ENCODE data around the gene LITAFD. TPM values are rescaled to one million over a fixed set of nuclear protein-coding genes. Genes with fewer than 3 reads are reported as not detected.
"Not testable (repeated sequence)": the region's sequence is repeated elsewhere in the genome, so short reads cannot be mapped to it uniquely, and the experiment has no call there.

LITAFD gene
- not detected for total RNA-seq

GRCh38 chr16:8882041-8882617, at the start of gene LITAFD:
TSS of gene LITAFD (plus strand) at chr16:8882351. CDS start at chr16:8884356, 2,005 bp downstream.
- no peak for DNase-seq

- no peak for DNase-seq
These were observed 49.4 kb upstream of the LITAFD start for GRCh38 chr16:8832717-8833105.

GRCh38 chr16:8836797-8837196, 45.4 kb upstream of the LITAFD start:
- not testable (repeated sequence) for DNase-seq

GRCh38 chr16:8837594-8837993, 44.6 kb upstream of the LITAFD start:
- DNase-seq, result not testable (repeated sequence)

DNA sequence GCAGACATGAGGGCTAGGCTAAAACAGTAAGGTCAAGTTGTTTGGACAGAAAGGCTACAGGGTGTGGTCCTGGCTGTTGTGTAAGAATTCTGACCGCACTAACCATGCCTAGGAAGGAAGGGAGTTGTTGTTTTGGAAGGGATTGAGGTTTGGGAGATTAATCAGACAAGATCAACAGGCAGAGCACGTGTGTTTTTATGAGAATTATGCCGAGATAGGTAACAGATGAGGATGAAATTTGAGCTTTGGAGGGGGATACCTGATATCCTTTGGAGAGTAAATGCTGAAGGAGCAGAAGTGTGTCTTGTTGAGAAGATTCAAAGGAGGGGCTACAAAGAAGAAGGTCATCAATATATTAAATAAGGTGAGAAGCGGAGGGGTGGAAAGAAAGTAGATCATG, 40.1 kb upstream of the LITAFD start:
- not testable (repeated sequence) for DNase-seq

GRCh38 chr16:8843296-8843695, 38.9 kb upstream of the LITAFD start:
- DNase-seq, result not testable (repeated sequence)

- DNase-seq, result no peak
These were observed 36.4 kb upstream of the LITAFD start for GRCh38 chr16:8845699-8846298.

DNA sequence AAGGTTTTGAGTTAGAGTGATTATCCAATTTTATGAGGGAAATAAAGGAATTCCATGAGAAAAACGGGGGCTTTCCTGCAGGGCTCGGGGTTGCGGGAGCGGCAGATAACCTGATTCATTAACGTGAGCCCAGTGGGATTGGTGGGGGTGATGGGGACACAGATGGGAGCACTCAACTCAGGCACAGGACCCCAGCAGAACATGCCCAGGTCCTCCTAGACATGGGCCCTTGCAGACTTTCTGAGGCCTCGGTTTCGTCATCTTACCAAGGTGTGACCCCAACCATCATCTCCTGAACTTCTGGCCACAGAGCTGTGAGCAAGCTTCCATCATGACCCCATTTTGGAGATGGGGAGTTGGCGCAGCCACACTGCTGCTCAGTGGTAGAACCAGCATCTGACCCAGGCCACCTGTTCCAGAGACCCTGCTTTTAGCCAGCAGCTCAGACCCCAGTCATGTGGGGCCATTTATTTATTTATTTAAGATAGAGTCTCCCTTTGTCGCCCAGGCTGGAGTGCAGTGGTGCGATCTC, 35.7 kb upstream of the LITAFD start:
- DNase-seq, result no peak

GRCh38 chr16:8847145-8847544, 35.0 kb upstream of the LITAFD start:
- DNase-seq, result no peak

GRCh38 chr16:8847623-8848022, 34.5 kb upstream of the LITAFD start:
- DNase-seq, result no peak

GRCh38 chr16:8848231-8848938, 33.8 kb upstream of the LITAFD start:
- no peak for DNase-seq

DNA sequence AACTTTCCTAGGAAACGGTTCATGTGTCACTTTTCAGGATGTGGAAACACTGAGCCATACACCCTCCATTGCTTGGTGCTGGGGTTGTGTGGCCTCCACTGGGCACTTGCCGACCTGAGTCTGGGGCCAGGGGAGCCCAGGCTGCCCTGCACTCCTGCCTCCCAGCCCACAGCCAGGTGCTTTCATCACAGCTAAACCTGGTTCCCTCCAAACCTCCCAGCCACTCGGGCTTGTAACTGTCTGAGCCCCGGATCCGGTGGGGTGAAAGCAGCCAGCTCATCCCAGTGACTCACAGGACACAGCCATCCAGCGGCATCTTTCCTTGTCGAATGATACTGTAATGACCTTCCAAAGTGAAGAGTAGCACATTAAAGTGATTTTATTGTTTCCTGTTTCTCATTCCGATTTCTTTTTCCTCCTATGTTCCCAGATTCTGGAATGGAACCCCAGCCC, 33.2 kb upstream of the LITAFD start:
- no peak for DNase-seq

DNA sequence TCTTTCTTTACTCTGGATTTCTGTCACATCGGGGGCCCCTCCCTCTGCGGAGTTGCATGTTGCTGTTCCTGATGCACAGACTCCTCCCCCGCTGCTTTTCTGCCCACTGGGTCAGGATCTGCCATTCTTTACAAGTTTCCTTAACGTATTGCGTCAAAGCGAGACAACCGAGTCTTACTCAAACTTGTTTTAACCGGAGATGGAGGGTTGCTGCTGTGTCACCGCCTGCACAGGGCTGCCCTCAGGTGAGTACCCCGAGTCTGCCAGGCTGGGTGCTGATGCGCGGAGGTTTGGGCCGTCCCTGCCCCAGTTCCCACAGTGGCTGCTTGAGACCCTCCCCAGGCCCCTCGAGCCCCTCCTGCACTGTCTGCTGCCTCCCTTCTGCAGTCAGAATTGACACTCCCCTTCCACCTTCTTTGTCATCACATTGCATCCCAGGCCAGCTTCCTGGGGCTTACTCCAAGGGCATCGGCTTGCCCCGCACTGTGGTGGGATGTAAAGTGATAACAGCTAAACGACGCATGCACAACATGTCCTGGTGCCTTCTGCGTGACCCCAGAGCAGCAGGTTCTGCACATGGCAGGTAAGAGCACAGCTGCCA, 32.6 kb upstream of the LITAFD start:
- no peak for DNase-seq

- no peak for DNase-seq
These were observed 31.8 kb upstream of the LITAFD start for GRCh38 chr16:8850279-8850885.

DNA sequence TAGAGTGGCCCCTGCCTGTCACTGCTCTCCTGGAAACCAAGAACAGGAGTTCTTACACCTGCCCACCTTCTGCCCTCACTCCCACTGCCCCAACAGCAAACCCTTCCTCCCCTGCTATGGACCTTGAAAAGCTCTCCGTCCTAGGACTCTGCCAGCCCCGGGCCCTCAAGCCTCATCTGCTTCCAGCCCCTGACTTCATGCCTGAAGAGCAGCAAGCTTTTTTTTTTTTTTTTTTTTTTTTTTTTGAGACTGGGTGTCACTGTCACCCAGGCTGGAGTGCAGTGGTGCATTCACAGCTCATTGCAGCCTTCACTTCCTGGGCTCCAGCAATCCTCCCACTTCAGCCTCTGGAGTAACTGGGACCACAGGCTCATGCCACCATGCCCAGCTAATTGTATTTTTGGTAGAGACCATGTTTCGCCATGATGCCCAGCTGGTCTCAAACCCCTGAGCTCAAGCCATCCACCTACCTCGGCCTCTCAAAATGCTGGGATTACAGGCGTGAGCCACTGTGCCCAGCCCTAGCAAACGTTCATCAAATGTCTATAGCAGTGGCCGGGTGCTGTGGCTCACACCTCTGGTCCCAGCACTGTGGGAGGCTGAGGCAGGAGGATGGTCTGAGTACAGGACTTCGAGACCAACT, 30.3 kb upstream of the LITAFD start:
- no peak for DNase-seq

- DNase-seq, result no peak
These were observed 29.6 kb upstream of the LITAFD start for GRCh38 chr16:8852534-8852933.

- DNase-seq, result no peak
These were observed 29.0 kb upstream of the LITAFD start for GRCh38 chr16:8853150-8853549.

GRCh38 chr16:8853611-8854010, 28.5 kb upstream of the LITAFD start:
- DNase-seq, result no peak

- DNase-seq, result no peak
These were observed 27.7 kb upstream of the LITAFD start for GRCh38 chr16:8854298-8854948.

GRCh38 chr16:8855051-8855786, 26.9 kb upstream of the LITAFD start:
- DNase-seq, result no peak

DNA sequence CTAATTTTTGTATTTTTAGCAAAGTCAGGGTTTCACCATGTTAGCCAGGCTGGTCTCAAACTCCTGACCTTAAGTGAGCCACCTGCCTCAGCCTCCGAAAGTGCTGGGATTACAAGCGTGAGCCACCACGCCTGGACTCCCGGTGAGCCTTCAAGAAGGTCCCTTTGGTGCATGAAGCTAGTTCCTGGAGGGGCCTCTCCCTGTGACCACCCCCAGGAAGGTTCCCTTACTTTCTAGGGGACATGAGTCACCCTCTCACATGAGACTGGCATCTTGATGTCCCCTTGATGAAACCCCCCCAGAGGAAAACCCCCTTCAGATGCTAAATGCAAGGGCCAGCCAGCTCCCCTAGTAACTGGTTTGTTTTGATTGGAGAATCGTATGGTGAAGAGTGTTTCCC, 26.2 kb upstream of the LITAFD start:
- DNase-seq, result no peak
